Astrocyte of the spinal cord (primary cell): ENCODE measurements around the gene B4GALT3.

Experiments used
- DNase-seq: peaks from one replicate; pipeline ENCODE4 v3.0.0; 2011; ENCODE audit warnings: low read depth, low spot score
- H3K4me3 ChIP-seq: 2 replicates; pipeline ENCODE4 v1.5.1; 2011; ENCODE audit warnings: low read depth, mild to moderate bottlenecking, low read length, moderate library complexity
- CTCF ChIP-seq: IDR thresholded peaks from 2 replicates; pipeline ENCODE4 v1.5.1; 2012; ENCODE audit warnings: low read depth, mild to moderate bottlenecking, low read length, inconsistent platforms
- in situ Hi-C: cut with HindIII; loops from 2 replicates; pipeline ENCODE4 v1.10.0; 2017; ENCODE audit warnings: low sequenced_read_pairs

B4GALT3 gene

GRCh38 chr1:161171696-161172095, 5.6 kb downstream of the B4GALT3 start:
- H3K4me3 ChIP-seq = no peak overlapping the region
- DNase-seq = no peak
- no peak for TF ChIP-seq CTCF
- in situ Hi-C loops = no loop called here

- in situ Hi-C loops = no loop called here
- DNase-seq = no peak
- H3K4me3 ChIP-seq = no peak overlapping the region
- TF ChIP-seq CTCF = peak; percentile 33
Measured at GRCh38 chr1:161171191-161171590, 6.1 kb downstream of the B4GALT3 start.

- DNase-seq = no peak
- in situ Hi-C loops = no loop called here
- TF ChIP-seq CTCF = no peak
- no peak overlapping the region for H3K4me3 ChIP-seq
Measured at GRCh38 chr1:161168906-161169305, 8.4 kb downstream of the B4GALT3 start.

GRCh38 chr1:161166669-161167548, 10.4 kb downstream of the B4GALT3 start:
- no peak for TF ChIP-seq CTCF
- no peak for DNase-seq
- peak overlapping the region; percentile 79 for H3K4me3 ChIP-seq
- in situ Hi-C loops = no loop called here

GRCh38 chr1:161165742-161166668, 11.3 kb downstream of the B4GALT3 start, which contains the start of gene PPOX:
TSS of gene PPOX (plus strand) at chr1:161166426. CDS start at chr1:161166848, 422 bp downstream.
- in situ Hi-C loops = no loop called here
- H3K4me3 ChIP-seq = peak within 1 kb of the TSS; percentile 79
- peak; percentile 99 for DNase-seq
- peak; percentile 64 for TF ChIP-seq CTCF

- peak overlapping the region; percentile 79 for H3K4me3 ChIP-seq
- no peak for TF ChIP-seq CTCF
- no peak for DNase-seq
- in situ Hi-C loops = no loop called here
Measured at GRCh38 chr1:161164901-161165610, 12.3 kb downstream of the B4GALT3 start.
